GM13977 (cell line): ENCODE measurements around the gene ACADSB.

Experiments
- DNase-seq: peaks from one replicate; pipeline ENCODE4 v3.0.0; 2012; ENCODE audit warnings: low spot score
- CTCF ChIP-seq: IDR thresholded peaks from 2 replicates; pipeline ENCODE4 v1.5.1; 2012; ENCODE audit warnings: mild to moderate bottlenecking, control low read depth; ENCODE audit not compliant: insufficient read depth; ENCODE audit errors: extremely low read depth, missing control alignments
- in situ Hi-C: fragments of 300-500 bp; cut with MboI; formaldehyde crosslinking; loops from one replicate; pipeline ENCODE4 v1.12.0; 2022; ENCODE audit warnings: low sequenced_read_pairs, low pct_unique_long_range_greater_than_20kb, mixed read lengths, inconsistent platforms; ENCODE audit not compliant: unreplicated experiment

ACADSB gene

GRCh38 chr10:123045961-123046731, 37.3 kb downstream of the ACADSB start:
- TF ChIP-seq CTCF: no peak
- in situ Hi-C loops: loop anchor here (10.0 kb wide), 1 partner anchor 519 kb away; no protein-coding TSS in a partner anchor
- DNase-seq: no peak

DNA sequence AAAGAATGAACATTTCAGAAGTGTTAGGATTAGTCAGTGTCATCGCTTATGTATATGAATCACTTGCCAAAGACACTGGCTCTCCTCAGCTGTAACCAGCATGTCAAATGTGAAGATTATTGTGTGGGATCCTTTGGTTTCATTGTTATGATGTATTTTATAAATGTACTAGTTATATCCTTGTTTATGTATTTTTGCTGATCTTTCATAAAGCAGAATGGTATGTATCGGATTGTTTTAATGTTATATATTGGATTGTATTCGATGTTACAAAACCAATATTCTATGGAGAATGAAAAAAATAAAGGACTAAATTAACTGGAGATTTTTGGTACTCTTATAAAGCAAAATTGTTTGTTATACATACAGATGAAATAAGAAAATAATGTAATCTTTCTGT, 49.2 kb downstream of the ACADSB start:
- in situ Hi-C loops: no loop called here
- no peak for DNase-seq

GRCh38 chr10:123061865-123062264, 53.1 kb downstream of the ACADSB start:
- in situ Hi-C loops: no loop called here
- no peak for DNase-seq
- no peak for TF ChIP-seq CTCF

More for the DNA sequence above, 49.2 kb downstream of the ACADSB start:
- TF ChIP-seq CTCF: no peak

DNA sequence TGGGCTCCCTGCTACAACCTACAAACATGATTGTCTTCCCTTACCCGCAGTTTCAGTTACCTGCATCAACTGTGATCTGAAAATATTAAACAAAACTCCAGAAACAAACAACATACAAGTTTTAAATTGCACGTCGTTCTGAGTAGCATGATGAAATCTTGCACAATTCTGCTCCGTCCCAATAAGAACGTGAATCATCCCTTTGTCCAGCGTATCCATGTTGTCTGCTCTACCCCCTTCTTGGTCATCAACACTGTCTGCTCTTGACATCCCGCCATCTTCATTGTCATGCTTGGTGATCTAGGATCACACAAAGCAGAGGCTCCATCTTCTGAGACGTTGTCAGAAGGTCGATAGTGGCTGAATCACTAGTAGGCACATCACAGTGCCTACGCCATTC, 53.9 kb downstream of the ACADSB start:
- no peak for TF ChIP-seq CTCF
- DNase-seq: no peak
- in situ Hi-C loops: no loop called here

- in situ Hi-C loops: no loop called here
- no peak for DNase-seq
- TF ChIP-seq CTCF: no peak
Measured at GRCh38 chr10:123068087-123068853, 59.5 kb downstream of the ACADSB start.

- TF ChIP-seq CTCF: no peak
- DNase-seq: no peak
- in situ Hi-C loops: no loop called here
Measured at GRCh38 chr10:123069246-123069986, 60.6 kb downstream of the ACADSB start.
